HEK293 (cell line): ENCODE results near the gene GRM4.

Experiments used
- CTCF ChIA-PET: fragments of 350-600 bp; formaldehyde crosslinking; extraction: SDS; loops from one replicate; lab custom pipeline; 2021; ENCODE audit warnings: antibody characterized with exemption; lab: Yijun Ruan, JAX
- POLR2A ChIA-PET: fragments of 300-600 bp; formaldehyde crosslinking; extraction: SDS; loops from one replicate; lab custom pipeline; 2020; ENCODE audit warnings: antibody characterized with exemption, inconsistent platforms; lab: Yijun Ruan, JAX
- H3K27ac ChIP-seq: fragments of 200-500 bp; sonication (Bioruptor generic); 2 replicates; pipeline ENCODE4 v1.5.1; 2014; ENCODE audit warnings: low read depth, low read length, control low read depth, inconsistent platforms; ENCODE audit errors: extremely low read depth
- H3K36me3 ChIP-seq, 2 experiments: fragments of 200-500 bp in 1 of 2; sonication (Bioruptor generic) in 1 of 2; 1 replicate in 1 of 2; 2 replicates in 1 of 2; pipeline ENCODE4 v1.5.1; 2014 to 2017; ENCODE audit warnings: inconsistent platforms in 2 of 2, low read length in 2 of 2; ENCODE audit not compliant: control insufficient read depth in 2 of 2, insufficient read depth in 1 of 2
- H3K4me1 ChIP-seq: fragments of 200-500 bp; sonication (Bioruptor generic); 2 replicates; pipeline ENCODE4 v1.5.1; 2014; ENCODE audit warnings: mild to moderate bottlenecking, low read length, inconsistent platforms; ENCODE audit not compliant: control insufficient read depth, insufficient read depth
- H3K4me3 ChIP-seq: 2 replicates; pipeline ENCODE4 v1.5.1; 2011; ENCODE audit warnings: low read depth, mild to moderate bottlenecking, control low read depth, low read length, moderate library complexity
- H3K9me3 ChIP-seq: fragments of 200-500 bp; sonication (Bioruptor generic); 2 replicates; pipeline ENCODE4 v1.5.1; 2014; ENCODE audit warnings: low read depth, low read length, inconsistent platforms; ENCODE audit not compliant: control insufficient read depth, insufficient read depth
- AEBP2 ChIP-seq: fragments of 450-650 bp; formaldehyde crosslinking; IDR thresholded peaks from 2 replicates; pipeline ENCODE4 v1.5.1; 2016; ENCODE audit warnings: missing biosample characterization, missing genetic modification characterization, borderline replicate concordance
- BCL11B ChIP-seq: fragments of 450-650 bp; formaldehyde crosslinking; IDR thresholded peaks from 2 replicates; pipeline ENCODE4 v1.5.1; 2016; ENCODE audit warnings: low read depth, missing biosample characterization, missing genetic modification characterization
- HOXA7 ChIP-seq: sonication (generic); formaldehyde crosslinking; IDR thresholded peaks from 2 replicates; pipeline ENCODE4 v1.8.1; 2022; ENCODE audit warnings: missing genetic modification reagents, borderline replicate concordance
- KLF7 ChIP-seq: fragments of 450-650 bp; formaldehyde crosslinking; IDR thresholded peaks from 2 replicates; pipeline ENCODE4 v1.5.1; 2016; ENCODE audit warnings: missing biosample characterization, missing genetic modification characterization, borderline replicate concordance
- MYNN ChIP-seq: fragments of 450-650 bp; formaldehyde crosslinking; IDR thresholded peaks from 2 replicates; pipeline ENCODE4 v1.5.1; 2016; ENCODE audit warnings: missing biosample characterization, missing genetic modification characterization, borderline replicate concordance
- SCRT2 ChIP-seq: fragments of 450-650 bp; formaldehyde crosslinking; IDR thresholded peaks from 2 replicates; pipeline ENCODE4 v1.5.1; 2016; ENCODE audit warnings: missing biosample characterization, missing genetic modification characterization
- ZBTB48 ChIP-seq: fragments of 450-650 bp; formaldehyde crosslinking; IDR thresholded peaks from 2 replicates; pipeline ENCODE4 v1.5.1; 2016; ENCODE audit warnings: missing biosample characterization, missing genetic modification characterization
- ZFP37 ChIP-seq: fragments of 450-650 bp; formaldehyde crosslinking; IDR thresholded peaks from 2 replicates; pipeline ENCODE4 v1.5.1; 2016; ENCODE audit warnings: missing biosample characterization, missing genetic modification characterization
- ZNF112 ChIP-seq: fragments of 450-650 bp; formaldehyde crosslinking; IDR thresholded peaks from 2 replicates; pipeline ENCODE4 v1.5.0; 2017; ENCODE audit warnings: missing biosample characterization, missing genetic modification characterization
- ZNF157 ChIP-seq: fragments of 450-650 bp; formaldehyde crosslinking; IDR thresholded peaks from 2 replicates; pipeline ENCODE4 v1.5.1; 2016; ENCODE audit warnings: missing biosample characterization, missing genetic modification characterization
- ZNF18 ChIP-seq: fragments of 450-650 bp; formaldehyde crosslinking; IDR thresholded peaks from 2 replicates; pipeline ENCODE4 v1.5.1; 2016; ENCODE audit warnings: missing biosample characterization, missing genetic modification characterization
- ZNF202 ChIP-seq: fragments of 450-650 bp; formaldehyde crosslinking; IDR thresholded peaks from 2 replicates; pipeline ENCODE4 v1.5.1; 2016; ENCODE audit warnings: missing biosample characterization, missing genetic modification characterization, borderline replicate concordance
- ZNF211 ChIP-seq: fragments of 450-650 bp; formaldehyde crosslinking; IDR thresholded peaks from 2 replicates; pipeline ENCODE4 v1.5.1; 2016; ENCODE audit warnings: low read depth, missing biosample characterization, missing genetic modification characterization
- ZNF223 ChIP-seq: fragments of 450-650 bp; formaldehyde crosslinking; IDR thresholded peaks from 2 replicates; pipeline ENCODE4 v1.5.1; 2016; ENCODE audit warnings: missing biosample characterization, missing genetic modification characterization
- ZNF354C ChIP-seq: fragments of 450-650 bp; formaldehyde crosslinking; IDR thresholded peaks from 2 replicates; pipeline ENCODE4 v1.5.1; 2016; ENCODE audit warnings: missing biosample characterization, missing genetic modification characterization, low read depth, borderline replicate concordance
- ZNF501 ChIP-seq: fragments of 450-650 bp; formaldehyde crosslinking; IDR thresholded peaks from 2 replicates; pipeline ENCODE4 v1.5.1; 2016; ENCODE audit warnings: missing biosample characterization, missing genetic modification characterization
- ZNF624 ChIP-seq: fragments of 450-650 bp; formaldehyde crosslinking; IDR thresholded peaks from 2 replicates; pipeline ENCODE4 v1.5.1; 2017; ENCODE audit warnings: missing biosample characterization, missing genetic modification characterization
- ZNF645 ChIP-seq: fragments of 450-650 bp; formaldehyde crosslinking; IDR thresholded peaks from 2 replicates; pipeline ENCODE4; 2016; ENCODE audit warnings: missing biosample characterization, missing genetic modification characterization
- ZNF677 ChIP-seq: fragments of 450-650 bp; IDR thresholded peaks from 2 replicates; pipeline ENCODE4 v1.5.0; 2018; ENCODE audit warnings: missing biosample characterization, mild to moderate bottlenecking, missing genetic modification characterization, moderate library complexity
- ZNF837 ChIP-seq: fragments of 450-650 bp; formaldehyde crosslinking; IDR thresholded peaks from 2 replicates; pipeline ENCODE4 v1.5.1; 2016; ENCODE audit warnings: missing biosample characterization, missing genetic modification characterization

Gene GRM4

GRCh38 chr6:34044945-34045595 lies 100.8 kb downstream of the GRM4 start:
- H3K9me3 ChIP-seq: no peaks in the 10 kb centered on the region
- CTCF ChIA-PET: interaction anchor here (0.7 to 2.0 kb wide), 3 partner anchors 10 to 287 kb away, joined by 3 to 18 read pairs (median 3); no protein-coding TSS in a partner anchor
- no peak for TF ChIP-seq ZFP37 (tag by site-specific recombination)
- no peak for TF ChIP-seq BCL11B (tag by site-specific recombination)
- TF ChIP-seq ZNF211 (tag by site-specific recombination): no peak
- TF ChIP-seq ZNF223 (tag by site-specific recombination): no peak
- no peak for TF ChIP-seq ZNF18 (tag by site-specific recombination)
- TF ChIP-seq ZNF645 (tag by site-specific recombination): no peak
- no peak for TF ChIP-seq AEBP2
- no peak for TF ChIP-seq ZNF157
- TF ChIP-seq ZNF112 (tag by site-specific recombination): no peak
- no peak for TF ChIP-seq ZNF202 (tag by site-specific recombination)
- no peak for TF ChIP-seq ZNF354C (tag by site-specific recombination)
- no peak for TF ChIP-seq HOXA7
- TF ChIP-seq ZNF501 (tag by site-specific recombination): no peak
- no peak for TF ChIP-seq ZNF624
- no peak for TF ChIP-seq ZNF837 (tag by site-specific recombination)
- no peak for TF ChIP-seq MYNN
- H3K36me3 ChIP-seq: no peaks in the 10 kb centered on the region
- no peak overlapping the region for H3K27ac ChIP-seq
- H3K4me1 ChIP-seq: no peaks in the 10 kb centered on the region
- no peak overlapping the region for H3K4me3 ChIP-seq
- POLR2A ChIA-PET: no interaction called here

GRCh38 chr6:34043359-34043758 lies 102.5 kb downstream of the GRM4 start:
- CTCF ChIA-PET: interaction anchor here (0.6 to 2.7 kb wide), 3 partner anchors 11 to 271 kb away, joined by 3 to 16 read pairs (median 5); no protein-coding TSS in a partner anchor
- Histone ChIP-seq H3K9me3 (no peaks in the 10 kb centered on the region), H3K27ac (no peak overlapping the region), H3K4me1 (no peaks in the 10 kb centered on the region), H3K4me3 (no peak overlapping the region), H3K36me3 (no peaks in the 10 kb centered on the region)
- POLR2A ChIA-PET: no interaction called here
- TF ChIP-seq BCL11B (tag by site-specific recombination) (no peak), AEBP2 (no peak), ZNF677 (tag by site-specific recombination) (no peak), SCRT2 (tag by site-specific recombination) (no peak), HOXA7 (no peak), KLF7 (tag by site-specific recombination) (no peak), ZNF18 (tag by site-specific recombination) (no peak), ZBTB48 (tag by site-specific recombination) (no peak)
